ENCODE data around the gene ADGRF3.
"Not testable (repeated sequence)": the region's sequence is repeated elsewhere in the genome, so short reads cannot be mapped to it uniquely, and the experiment has no call there.

ADGRF3 gene

GRCh38 chr2:26351375-26352090 is 4.9 kb upstream of the ADGRF3 start:
- no peak for DNase-seq (ENCODE audit: low read depth)

DNA sequence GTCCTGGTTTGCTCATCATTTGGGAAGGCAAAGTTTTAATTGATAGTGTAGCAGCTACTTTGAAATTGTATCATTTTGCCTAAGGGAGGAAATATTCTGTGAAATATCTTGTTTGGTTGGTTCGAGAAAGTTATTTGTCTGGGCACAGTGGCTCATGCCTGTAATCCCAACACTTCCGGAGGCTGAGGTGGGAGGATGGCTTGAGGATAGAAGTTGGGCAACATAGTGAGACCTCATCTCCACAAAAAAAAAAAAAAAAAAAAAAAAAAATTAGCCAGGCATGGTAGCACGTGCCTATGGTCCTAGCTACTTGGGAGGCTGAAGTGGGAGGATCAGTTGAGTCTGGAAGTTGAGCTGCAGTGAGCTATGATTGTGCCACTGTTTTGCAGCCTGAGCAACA is 3.1 kb upstream of the ADGRF3 start:
- DNase-seq (ENCODE audit: low read depth): no peak

GRCh38 chr2:26347286-26347865 is 787 bp upstream of the ADGRF3 start:
- DNase-seq (ENCODE audit: low read depth): no peak

DNA sequence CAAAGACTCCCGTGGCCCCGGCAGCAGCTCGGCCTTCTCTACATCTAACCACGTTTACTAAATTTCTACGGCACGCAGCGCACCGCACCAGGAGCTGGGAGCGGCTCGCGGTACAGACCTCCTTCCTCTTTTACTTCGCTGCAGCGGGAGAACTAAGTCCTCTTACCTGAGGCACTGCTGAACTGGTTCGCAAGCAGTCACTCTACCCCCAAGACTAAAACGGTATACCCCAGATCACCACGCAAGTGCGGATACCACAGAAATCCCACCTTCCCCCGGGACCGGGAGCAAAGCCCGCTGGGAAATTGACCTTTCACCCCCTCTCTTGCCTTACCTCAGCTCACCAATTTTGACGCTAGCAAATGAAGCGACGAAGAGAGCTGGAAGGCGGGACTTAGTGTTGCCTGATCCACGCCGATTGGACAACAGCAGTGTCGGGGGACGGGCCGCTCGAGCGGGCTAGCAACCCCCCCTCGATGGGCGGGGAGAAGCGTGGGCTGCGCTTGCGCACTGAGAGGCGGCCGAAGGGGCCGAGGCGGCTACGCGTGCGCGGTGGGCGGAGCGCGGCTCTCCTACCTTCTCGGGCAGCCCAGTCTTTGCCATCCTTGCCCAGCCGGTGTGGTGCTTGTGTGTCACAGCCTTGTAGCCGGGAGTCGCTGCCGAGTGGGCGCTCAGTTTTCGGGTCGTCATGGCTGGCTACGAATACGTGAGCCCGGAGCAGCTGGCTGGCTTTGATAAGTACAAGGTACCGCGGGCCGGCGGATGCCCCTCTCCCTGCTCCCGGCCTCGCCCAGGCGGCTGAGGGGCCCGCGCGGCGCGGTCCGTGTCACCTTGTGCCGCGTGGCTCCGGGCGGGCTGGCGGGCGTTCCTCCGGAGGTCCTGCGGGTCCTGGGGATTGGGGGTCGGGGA is 790 bp downstream of the ADGRF3 start, which contains the start of gene SELENOI:
Gene SELENOI, plus strand, starts transcription at position 599 of the 909 bp plus-strand sequence. Its CDS starts 90 bp downstream, at position 689.
- peak; percentile 99 for DNase-seq (ENCODE audit: low read depth)

DNA sequence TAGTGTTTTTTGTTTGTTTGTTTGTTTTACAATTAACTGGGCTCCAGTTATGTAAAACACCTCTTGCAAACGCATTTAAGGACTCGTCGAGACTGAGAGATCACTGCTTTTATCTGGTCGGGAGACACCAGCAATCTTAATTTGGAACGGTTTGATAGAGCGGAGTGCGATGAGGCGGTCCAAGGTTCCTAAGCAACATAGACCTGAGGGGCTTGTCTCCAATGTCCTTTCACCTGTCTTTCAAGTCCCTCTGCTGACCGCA is 1.4 kb downstream of the ADGRF3 start:
- no peak for DNase-seq (ENCODE audit: low read depth)

DNA sequence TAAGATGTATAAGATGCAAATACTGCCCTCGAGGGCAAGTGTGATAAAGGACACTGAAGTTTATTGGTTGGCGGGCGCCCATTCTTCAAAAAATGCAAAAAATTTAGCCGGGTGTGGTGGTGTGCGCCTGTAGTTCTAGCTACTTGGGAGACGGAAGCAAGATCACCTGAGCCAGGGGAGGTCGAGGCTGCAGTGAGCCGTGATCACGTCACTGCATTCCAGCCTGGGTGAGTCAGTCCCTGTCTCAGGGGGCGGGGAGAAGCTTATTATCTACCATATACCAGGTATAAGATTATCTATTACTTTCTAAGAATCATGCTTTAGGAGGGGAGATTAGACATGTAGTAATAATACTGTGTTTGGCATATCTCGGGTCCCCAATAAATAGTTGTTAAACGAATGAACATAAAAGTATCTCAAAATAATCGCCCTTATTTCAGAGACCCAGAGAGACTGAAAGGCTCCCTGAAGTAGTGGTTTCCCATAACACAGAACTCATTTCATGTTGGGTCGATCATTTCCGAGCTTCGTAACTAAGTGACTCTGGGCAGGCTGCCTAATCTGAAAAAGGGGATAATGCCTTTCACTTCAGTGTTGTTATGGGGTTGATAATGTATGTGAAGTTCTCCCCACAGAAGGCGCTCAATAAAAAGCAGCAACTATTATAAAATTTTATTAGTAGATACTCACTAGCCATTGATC is 1.9 kb downstream of the ADGRF3 start:
- no peak for DNase-seq (ENCODE audit: low read depth)

GRCh38 chr2:26340831-26341230 is 5.8 kb downstream of the ADGRF3 start:
- no peak for DNase-seq (ENCODE audit: low read depth)

DNA sequence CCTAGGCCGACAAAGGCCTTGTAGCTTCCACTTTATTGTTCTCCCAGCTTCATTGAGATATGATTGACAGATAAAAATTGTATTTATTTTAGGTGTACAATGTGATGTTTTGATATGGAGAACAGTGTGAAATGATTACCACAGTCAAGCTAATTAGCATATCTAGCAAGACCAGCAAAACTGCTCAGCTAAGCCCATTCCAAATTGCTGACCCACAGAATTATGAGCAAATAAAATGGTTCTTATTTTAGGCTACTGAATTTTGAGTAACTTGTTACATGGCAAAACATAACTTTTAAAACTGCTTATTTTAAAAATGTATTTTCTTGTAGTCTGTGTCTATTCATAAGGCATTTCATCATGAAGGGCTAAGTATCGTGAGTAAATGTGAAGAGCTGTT is 9.3 kb downstream of the ADGRF3 start:
- no peak for DNase-seq (ENCODE audit: low read depth)

DNA sequence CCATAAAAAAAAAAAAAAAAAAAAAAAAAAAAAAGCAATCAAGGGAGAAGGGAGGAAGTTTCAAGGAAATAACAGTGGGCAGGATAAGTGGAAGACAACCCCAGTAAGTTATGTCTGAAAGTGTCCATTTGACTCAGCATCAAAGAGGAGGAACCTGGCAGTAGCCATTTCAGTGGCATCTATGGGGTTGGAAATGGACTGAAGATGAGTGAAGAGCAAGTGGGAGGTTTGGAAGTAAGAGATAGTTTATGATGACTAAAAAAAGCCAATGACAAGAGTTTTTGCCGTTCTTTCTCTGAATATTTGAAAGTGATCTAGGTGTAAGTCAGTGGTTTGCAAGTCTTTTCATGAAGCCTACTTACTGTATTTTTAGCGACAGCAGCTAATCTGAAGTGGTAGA is 9.9 kb downstream of the ADGRF3 start:
- no peak for DNase-seq (ENCODE audit: low read depth)

- no peak for DNase-seq (ENCODE audit: low read depth)
Measured at GRCh38 chr2:26335231-26335630, 11.4 kb downstream of the ADGRF3 start.

GRCh38 chr2:26333293-26333692 is 13.3 kb downstream of the ADGRF3 start:
- DNase-seq (ENCODE audit: low read depth): no peak

- DNase-seq (ENCODE audit: low read depth): not testable (repeated sequence)
Measured at GRCh38 chr2:26331321-26331720, 15.3 kb downstream of the ADGRF3 start.

GRCh38 chr2:26330604-26331003 is 16.0 kb downstream of the ADGRF3 start:
- DNase-seq (ENCODE audit: low read depth): no peak

GRCh38 chr2:26330114-26330549 is 16.5 kb downstream of the ADGRF3 start:
- DNase-seq (ENCODE audit: low read depth): peak; percentile 71

DNA sequence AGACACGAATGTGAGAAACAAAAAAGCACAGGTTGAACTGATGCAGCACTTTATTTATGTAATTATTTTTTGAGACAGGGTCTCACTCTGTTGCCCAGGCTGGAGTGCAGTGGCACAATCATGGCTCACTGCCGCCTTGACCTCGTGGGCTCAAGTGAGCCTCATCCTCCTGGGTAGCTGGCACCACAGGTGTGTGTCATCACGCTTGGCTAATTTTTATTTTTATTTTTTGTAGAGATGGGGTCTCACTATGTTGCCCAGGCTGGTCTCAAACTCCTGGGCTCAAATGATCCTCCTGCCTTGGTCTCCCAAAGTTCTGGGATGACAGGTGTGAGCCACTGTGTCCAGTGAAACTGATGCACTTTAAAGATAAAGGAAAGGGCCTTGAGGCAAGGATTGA is 17.5 kb downstream of the ADGRF3 start:
- DNase-seq (ENCODE audit: low read depth): not testable (repeated sequence)

DNA sequence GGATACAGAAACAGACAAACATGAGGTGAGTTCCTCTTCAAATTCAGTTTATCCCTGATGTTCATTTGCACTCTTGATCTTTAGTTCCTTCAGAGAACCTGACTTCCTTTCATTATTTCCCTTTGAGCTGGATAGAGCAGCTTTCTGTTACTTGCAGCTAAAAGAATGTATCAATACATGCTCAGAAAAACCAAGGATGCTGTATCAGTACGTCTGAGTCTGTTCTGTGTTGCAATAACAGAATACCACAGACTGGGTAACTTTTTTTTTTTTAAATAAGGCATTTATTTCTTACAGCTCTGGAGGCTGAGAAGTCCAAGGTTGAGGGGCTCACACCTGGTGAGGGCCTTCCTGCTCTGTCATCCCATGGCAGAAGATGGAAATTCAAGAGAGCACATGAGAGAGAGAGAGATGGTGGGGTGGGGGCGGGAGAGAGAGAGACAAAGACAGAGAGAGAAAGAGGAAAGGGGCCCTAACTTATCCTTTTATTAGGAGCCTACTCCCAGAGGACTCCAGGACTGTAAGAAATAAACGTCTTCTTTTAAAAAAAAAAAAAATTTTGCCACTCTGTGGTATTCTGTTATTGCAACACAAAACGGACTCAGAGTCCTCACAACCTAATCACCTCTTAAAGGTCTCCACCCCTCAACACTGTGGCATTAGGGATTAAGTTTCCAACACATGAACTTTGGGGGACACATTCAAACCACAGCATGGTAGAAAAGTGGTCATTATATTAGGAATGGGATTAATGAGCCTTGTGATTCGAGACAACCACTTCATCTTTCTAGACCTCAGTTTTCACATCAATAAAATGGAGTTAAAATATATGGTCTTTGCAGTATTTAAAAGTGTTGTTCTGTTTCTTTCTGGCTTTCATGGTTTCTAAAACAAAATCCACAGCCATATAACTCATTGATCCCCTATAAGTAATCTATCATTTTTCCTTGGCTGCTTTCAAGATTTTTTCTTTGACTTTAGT is 19.0 kb downstream of the ADGRF3 start:
- no peak for DNase-seq (ENCODE audit: low read depth)

GRCh38 chr2:26326514-26326913 is 20.1 kb downstream of the ADGRF3 start:
- no peak for DNase-seq (ENCODE audit: low read depth)

GRCh38 chr2:26325851-26326250 is 20.7 kb downstream of the ADGRF3 start:
- no peak for DNase-seq (ENCODE audit: low read depth)

DNA sequence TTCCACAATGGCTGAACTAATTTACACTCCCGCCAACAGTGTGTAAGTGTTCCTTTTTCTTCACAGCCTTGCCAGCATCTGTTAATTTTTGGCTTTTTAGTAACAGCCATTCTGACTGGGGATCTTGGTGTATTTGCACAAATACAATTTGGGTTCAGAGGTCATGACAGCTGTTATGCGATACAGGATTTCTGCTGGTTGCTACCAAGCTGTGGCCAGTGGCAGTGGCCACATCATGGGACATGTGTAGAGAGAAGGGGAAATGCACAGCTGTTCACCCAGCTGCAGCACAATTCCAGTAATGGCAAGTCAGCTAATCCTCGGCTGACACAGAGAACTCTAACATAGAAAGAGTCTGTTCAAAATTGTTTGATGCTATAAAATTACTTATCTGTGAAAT is 21.7 kb downstream of the ADGRF3 start:
- DNase-seq (ENCODE audit: low read depth): no peak

GRCh38 chr2:26324479-26324878 is 22.1 kb downstream of the ADGRF3 start:
- DNase-seq (ENCODE audit: low read depth): not testable (repeated sequence)

DNA sequence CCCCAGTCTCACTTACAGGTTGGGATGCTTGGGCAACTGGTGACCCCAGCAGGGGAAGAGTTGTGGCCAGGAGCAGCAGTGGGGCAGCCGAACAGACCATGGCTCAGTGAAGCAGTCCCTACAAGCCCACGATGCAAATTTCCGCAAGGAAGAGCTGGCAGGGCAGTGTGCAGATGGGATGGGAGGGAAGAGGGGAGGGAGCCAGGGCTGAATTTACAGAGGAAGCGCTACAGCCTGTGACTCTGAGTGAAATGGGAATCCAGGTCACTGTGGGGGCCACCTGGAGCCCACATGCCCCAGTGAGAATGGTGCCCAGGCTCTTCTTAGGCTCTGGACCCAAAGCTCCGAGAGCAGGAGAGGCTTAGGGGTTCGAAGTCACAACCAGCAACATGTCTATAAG is 27.6 kb downstream of the ADGRF3 start:
- no peak for DNase-seq (ENCODE audit: low read depth)
